MM.1S (cell line): ENCODE measurements around the gene TNFAIP1.

Source experiments
- DNase-seq: peaks from one replicate; pipeline ENCODE4 v3.0.0-alpha.2; 2015
- H2AFZ ChIP-seq: fragments of 300-600 bp; sonication (generic); 2 replicates; pipeline ENCODE4 v1.6.0; 2016; ENCODE audit warnings: antibody characterized with exemption, low read length
- H3F3A ChIP-seq: fragments of 300-600 bp; sonication (generic); 2 replicates; pipeline ENCODE4 v1.6.1; 2016; ENCODE audit warnings: mild to moderate bottlenecking, antibody characterized with exemption, low read length, moderate library complexity, mixed read lengths; ENCODE audit not compliant: insufficient read depth
- H3K27ac ChIP-seq: fragments of 300-600 bp; sonication (generic); 2 replicates; pipeline ENCODE4 v1.5.1; 2016; ENCODE audit warnings: mild to moderate bottlenecking, low read length
- H3K27me3 ChIP-seq: fragments of 300-600 bp; sonication (generic); replicated peaks from 2 replicates; pipeline ENCODE4 v1.6.0; 2016; ENCODE audit warnings: low read length; ENCODE audit not compliant: insufficient read depth
- H3K36me3 ChIP-seq: fragments of 300-600 bp; sonication (generic); replicated peaks from 2 replicates; pipeline ENCODE4 v1.6.1; 2016; ENCODE audit warnings: mild to moderate bottlenecking, low read length, mixed read lengths; ENCODE audit not compliant: insufficient read depth
- H3K4me1 ChIP-seq: fragments of 300-600 bp; sonication (generic); 2 replicates; pipeline ENCODE4 v1.6.1; 2016; ENCODE audit warnings: low read length, mixed read lengths
- H3K4me2 ChIP-seq: fragments of 300-600 bp; sonication (generic); 2 replicates; pipeline ENCODE4 v1.6.0; 2016; ENCODE audit warnings: low read depth, low read length
- H3K4me3 ChIP-seq: fragments of 300-600 bp; sonication (generic); 2 replicates; pipeline ENCODE4 v1.5.1; 2016; ENCODE audit warnings: low read length, mixed read lengths
- H3K79me2 ChIP-seq: fragments of 300-600 bp; sonication (generic); 2 replicates; pipeline ENCODE4 v1.6.1; 2016; ENCODE audit warnings: mixed run types, low read length, mixed read lengths
- H3K9ac ChIP-seq: fragments of 300-600 bp; sonication (generic); 2 replicates; pipeline ENCODE4 v1.6.1; 2016; ENCODE audit warnings: low read length, mixed read lengths
- H3K9me2 ChIP-seq: fragments of 300-600 bp; sonication (generic); replicated peaks from 2 replicates; pipeline ENCODE4 v1.6.1; 2016; ENCODE audit warnings: mild to moderate bottlenecking, low read length, mixed read lengths; ENCODE audit not compliant: insufficient read depth
- H3K9me3 ChIP-seq: fragments of 300-600 bp; sonication (generic); replicated peaks from 2 replicates; pipeline ENCODE4 v1.6.1; 2016; ENCODE audit warnings: mild to moderate bottlenecking, low read length, mixed read lengths; ENCODE audit not compliant: insufficient read depth
- H4K20me1 ChIP-seq: fragments of 300-600 bp; sonication (generic); 2 replicates; pipeline ENCODE4 v1.6.1; 2016; ENCODE audit warnings: mild to moderate bottlenecking, low read length, moderate library complexity, mixed read lengths; ENCODE audit not compliant: insufficient read depth
- EZH2 ChIP-seq: fragments of 300-600 bp; sonication (generic); optimal IDR thresholded peaks from 2 replicates; pipeline ENCODE3; 2017; ENCODE audit warnings: low read depth, mild to moderate bottlenecking, antibody characterized with exemption, low read length, mixed read lengths
- EZH2phosphoT487 ChIP-seq: fragments of 300-600 bp; sonication (generic); IDR thresholded peaks from 2 replicates; pipeline ENCODE4 v1.6.1; 2018; ENCODE audit warnings: antibody characterized with exemption, low read length
- TF ChIP-seq, protein P1 (sequence below): fragments of 300-600 bp; sonication (generic); IDR thresholded peaks from 2 replicates; pipeline ENCODE4 v1.5.1; 2016; ENCODE audit warnings: antibody characterized with exemption, low read length, mixed read lengths

Gene TNFAIP1

DNA sequence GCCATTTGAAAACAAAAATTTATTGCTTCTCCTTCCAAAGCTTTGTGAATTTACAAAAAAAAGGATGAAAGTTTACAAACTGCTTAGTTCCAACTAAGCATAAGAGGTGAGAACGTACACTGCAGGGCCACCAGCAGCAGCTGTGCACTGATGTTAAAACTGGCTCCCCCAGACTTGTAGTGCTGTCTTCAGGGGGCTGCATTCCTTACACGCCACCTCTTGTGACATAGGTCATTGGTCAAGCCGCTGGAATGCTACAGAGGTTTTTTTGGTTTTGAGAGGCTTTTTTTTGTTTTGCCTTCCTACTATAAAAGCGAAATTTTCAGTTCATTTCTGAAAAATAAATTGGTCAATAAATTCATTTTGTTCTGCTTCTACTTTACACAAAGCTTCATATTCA is 7.2 kb upstream of the TNFAIP1 start:
- peaks cover 46% of the 10 kb centered on the region for H3K79me2 ChIP-seq
- no peak overlapping the region for H3K27ac ChIP-seq
- no peaks in the 10 kb centered on the region for H3K9me3 ChIP-seq
- no peaks in the 10 kb centered on the region for H3K27me3 ChIP-seq
- H2AFZ ChIP-seq, result no peak overlapping the region
- no peaks in the 10 kb centered on the region for H3K4me1 ChIP-seq
- H3K4me2 ChIP-seq, result no peak overlapping the region
- no peaks in the 10 kb centered on the region for H3K9me2 ChIP-seq
- DNase-seq, result no peak
- peaks cover 4% of the 10 kb centered on the region; the same call in 1 of the 2 replicates for H3F3A ChIP-seq
- H3K36me3 ChIP-seq, result 0 out of 2 replicates have a peak, but pooled peaks cover 4% of the 10 kb centered on the region
- no peaks in the 10 kb centered on the region for H4K20me1 ChIP-seq
- TF ChIP-seq, protein P1, sequence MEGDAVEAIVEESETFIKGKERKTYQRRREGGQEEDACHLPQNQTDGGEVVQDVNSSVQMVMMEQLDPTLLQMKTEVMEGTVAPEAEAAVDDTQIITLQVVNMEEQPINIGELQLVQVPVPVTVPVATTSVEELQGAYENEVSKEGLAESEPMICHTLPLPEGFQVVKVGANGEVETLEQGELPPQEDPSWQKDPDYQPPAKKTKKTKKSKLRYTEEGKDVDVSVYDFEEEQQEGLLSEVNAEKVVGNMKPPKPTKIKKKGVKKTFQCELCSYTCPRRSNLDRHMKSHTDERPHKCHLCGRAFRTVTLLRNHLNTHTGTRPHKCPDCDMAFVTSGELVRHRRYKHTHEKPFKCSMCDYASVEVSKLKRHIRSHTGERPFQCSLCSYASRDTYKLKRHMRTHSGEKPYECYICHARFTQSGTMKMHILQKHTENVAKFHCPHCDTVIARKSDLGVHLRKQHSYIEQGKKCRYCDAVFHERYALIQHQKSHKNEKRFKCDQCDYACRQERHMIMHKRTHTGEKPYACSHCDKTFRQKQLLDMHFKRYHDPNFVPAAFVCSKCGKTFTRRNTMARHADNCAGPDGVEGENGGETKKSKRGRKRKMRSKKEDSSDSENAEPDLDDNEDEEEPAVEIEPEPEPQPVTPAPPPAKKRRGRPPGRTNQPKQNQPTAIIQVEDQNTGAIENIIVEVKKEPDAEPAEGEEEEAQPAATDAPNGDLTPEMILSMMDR, result no peak
- no peak for TF ChIP-seq EZH2phosphoT487
- no peak for TF ChIP-seq EZH2
- no peak overlapping the region for H3K4me3 ChIP-seq
- H3K9ac ChIP-seq, result no peak overlapping the region

DNA sequence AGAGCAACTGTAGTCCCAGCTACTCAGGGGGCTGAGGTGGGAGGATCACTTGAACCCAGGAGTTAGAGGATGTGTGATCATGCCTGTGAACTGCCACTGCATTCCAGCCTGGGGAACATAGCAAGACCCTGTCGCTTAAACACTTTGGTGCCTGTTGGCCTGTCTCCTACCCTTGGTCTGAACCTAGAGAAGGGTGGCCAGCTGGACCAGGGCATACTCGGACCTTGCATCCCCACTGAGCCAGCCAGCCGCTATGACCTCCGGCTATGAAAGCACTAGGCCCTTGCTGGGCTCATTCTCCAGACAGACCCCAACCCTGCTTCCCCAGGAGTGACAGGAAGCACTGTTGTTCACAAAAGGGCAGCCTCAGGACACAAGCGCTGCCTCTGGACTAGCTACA is 4.9 kb upstream of the TNFAIP1 start:
- Histone ChIP-seq H3F3A (no peaks in the 10 kb centered on the region), H3K4me1 (peaks cover 8% of the 10 kb centered on the region), H3K9me3 (no peaks in the 10 kb centered on the region), H3K79me2 (peaks cover 41% of the 10 kb centered on the region), H3K4me3 (no peak overlapping the region), H3K9ac (no peak overlapping the region), H3K9me2 (no peaks in the 10 kb centered on the region), H4K20me1 (no peaks in the 10 kb centered on the region), H2AFZ (no peak overlapping the region), H3K27me3 (no peaks in the 10 kb centered on the region), H3K36me3 (0 out of 2 replicates have a peak, but pooled peaks cover 4% of the 10 kb centered on the region), H3K4me2 (no peak overlapping the region), H3K27ac (no peak overlapping the region)
- TF ChIP-seq, protein P1, result no peak
- TF ChIP-seq EZH2phosphoT487, result no peak
- TF ChIP-seq EZH2, result no peak
- no peak for DNase-seq

DNA sequence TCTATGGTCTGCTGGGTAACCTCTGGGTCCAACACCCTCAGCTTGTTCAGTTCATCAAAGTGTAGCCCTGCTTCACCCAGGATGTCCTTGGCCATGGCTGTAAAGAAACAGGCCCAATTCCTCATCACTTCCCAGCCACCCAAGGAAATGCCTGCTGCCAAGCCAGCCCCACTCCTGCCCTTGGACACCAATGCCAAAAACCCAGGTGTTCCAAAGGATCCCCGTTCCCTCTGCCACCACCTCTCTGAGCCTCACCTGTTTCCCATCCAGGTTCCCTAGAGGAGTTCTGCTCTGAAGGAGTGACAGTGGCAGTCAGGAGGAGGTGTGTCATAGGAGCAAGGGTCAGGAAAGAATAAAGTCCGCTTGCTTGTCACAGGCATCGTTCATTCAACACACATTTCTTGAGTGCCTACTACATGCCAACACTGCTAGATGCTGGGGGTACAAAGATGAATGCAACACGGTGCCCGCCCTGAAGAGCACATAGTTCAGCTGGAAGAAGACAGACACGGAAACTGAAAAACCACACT is 3.6 kb upstream of the TNFAIP1 start:
- Histone ChIP-seq H4K20me1 (no peaks in the 10 kb centered on the region), H3K79me2 (peaks cover 43% of the 10 kb centered on the region), H2AFZ (no peak overlapping the region), H3K9me3 (no peaks in the 10 kb centered on the region), H3K4me2 (no peak overlapping the region), H3K9ac (no peak overlapping the region), H3F3A (no peaks in the 10 kb centered on the region), H3K9me2 (no peaks in the 10 kb centered on the region), H3K27me3 (no peaks in the 10 kb centered on the region), H3K4me1 (peaks cover 17% of the 10 kb centered on the region), H3K27ac (no peak overlapping the region), H3K36me3 (no peaks in the 10 kb centered on the region), H3K4me3 (no peak overlapping the region)
- no peak for TF ChIP-seq EZH2phosphoT487
- TF ChIP-seq, protein P1, result no peak
- TF ChIP-seq EZH2, result no peak
- DNase-seq, result no peak
